Vagina (tissue), 2 donors: ENCODE measurements around the gene EMP1. TPM values are rescaled to one million over a fixed set of nuclear protein-coding genes. Genes with fewer than 3 reads are reported as not detected.

Source experiments
- DNase-seq, 2 donors: peaks; one replicate each; pipeline ENCODE4 v3.0.0-alpha.2; 2017; ENCODE audit errors: extremely low spot score in 2 of 2
- H3K27ac ChIP-seq: fragments of 200-600 bp; sonication (generic); one replicate; pipeline ENCODE4 v1.5.1; 2019
- H3K27me3 ChIP-seq: fragments of 200-600 bp; sonication (generic); one replicate; pipeline ENCODE4 v1.5.1; 2019
- H3K36me3 ChIP-seq, 2 donors: fragments of 200-600 bp; sonication (generic); one replicate each; pipeline ENCODE4 v1.5.1; 2017 to 2019
- H3K4me1 ChIP-seq: fragments of 200-600 bp; sonication (generic); one replicate; pipeline ENCODE4 v1.5.1; 2019
- H3K4me3 ChIP-seq, 2 donors: fragments of 200-600 bp; sonication (generic); 1 replicate in 1 of 2; 2 replicates in 1 of 2; pipeline ENCODE4 v1.5.1; 2016 to 2019
- H3K9me3 ChIP-seq: fragments of 200-600 bp; sonication (generic); one replicate; pipeline ENCODE4 v1.5.1; 2019
- CTCF ChIP-seq, 3 experiments: fragments of 450-650 bp in 2 of 3; fragments of 200-600 bp in 1 of 3; sonication (generic) in 1 of 3; IDR thresholded peaks; one replicate each; pipeline ENCODE4 v1.5.1; 2017 to 2019; ENCODE audit warnings: antibody characterized with exemption in 3 of 3, mild to moderate bottlenecking in 2 of 3, moderate library complexity in 2 of 3
- POLR2A ChIP-seq, 2 donors: fragments of 450-650 bp; IDR thresholded peaks; one replicate each; pipeline ENCODE4 v1.6.1; 2017; ENCODE audit warnings: antibody characterized with exemption in 2 of 2, mild to moderate bottlenecking in 2 of 2, moderate library complexity in 2 of 2
- POLR2AphosphoS5 ChIP-seq, 2 donors: sonication (generic); formaldehyde crosslinking; IDR thresholded peaks; one replicate each; pipeline ENCODE4 v1.9.0; 2017; ENCODE audit warnings: antibody characterized with exemption in 2 of 2, mild to moderate bottlenecking in 2 of 2, low read depth in 1 of 2; ENCODE audit not compliant: insufficient read depth in 1 of 2
- intact Hi-C: fragments of 100-400 bp; cut with DNase I; formaldehyde crosslinking; loops from one replicate; pipeline ENCODE4 v1.15.1; 2023
- total RNA-seq: library from RNA; depleted of rRNA; stranded (reverse); fragments of >200 nt; gene quantifications from one replicate; pipeline ENCODE4 v1.2.3, GENCODE V29; 2016

EMP1 gene
- total RNA-seq, 1 donor from 2014 or later, result 675 TPM

- no peaks in the 10 kb centered on the region for H3K27me3 ChIP-seq
- DNase-seq, result no peak
- H3K36me3 ChIP-seq, result no peaks in the 10 kb centered on the region
- H3K4me1 ChIP-seq, result peaks cover 23% of the 10 kb centered on the region
- no peak for TF ChIP-seq CTCF (IDR thresholded peaks at IDR 0.05)
- no peak for TF ChIP-seq POLR2A (IDR thresholded peaks at IDR 0.05)
- no peak for TF ChIP-seq POLR2AphosphoS5 (IDR thresholded peaks at IDR 0.05; ENCODE audit: insufficient read depth in 1 of 2, low read depth in 1 of 2)
- H3K27ac ChIP-seq, result no peak overlapping the region
- no peaks in the 10 kb centered on the region for H3K9me3 ChIP-seq
- no peak overlapping the region for H3K4me3 ChIP-seq
- intact Hi-C loops, result no loop called here
Observed at GRCh38 chr12:13161172-13161571, 35.4 kb upstream of the EMP1 start.

GRCh38 chr12:13162904-13163303 is 33.6 kb upstream of the EMP1 start:
- peaks cover 25% of the 10 kb centered on the region for H3K4me1 ChIP-seq
- no peak for TF ChIP-seq POLR2AphosphoS5 (IDR thresholded peaks at IDR 0.05; ENCODE audit: insufficient read depth in 1 of 2, low read depth in 1 of 2)
- TF ChIP-seq POLR2A (IDR thresholded peaks at IDR 0.05), result no peak
- no peak for TF ChIP-seq CTCF (IDR thresholded peaks at IDR 0.05)
- H3K27me3 ChIP-seq, result no peaks in the 10 kb centered on the region
- no peaks in the 10 kb centered on the region for H3K9me3 ChIP-seq
- no peak for DNase-seq
- H3K36me3 ChIP-seq, result no peaks in the 10 kb centered on the region
- no peak overlapping the region for H3K4me3 ChIP-seq
- intact Hi-C loops, result no loop called here
- no peak overlapping the region for H3K27ac ChIP-seq

GRCh38 chr12:13163868-13164635 is 32.5 kb upstream of the EMP1 start:
- no peak overlapping the region for H3K27ac ChIP-seq
- no peak for TF ChIP-seq CTCF (IDR thresholded peaks at IDR 0.05)
- TF ChIP-seq POLR2AphosphoS5 (IDR thresholded peaks at IDR 0.05; ENCODE audit: insufficient read depth in 1 of 2, low read depth in 1 of 2), result no peak
- TF ChIP-seq POLR2A (IDR thresholded peaks at IDR 0.05), result no peak
- no peaks in the 10 kb centered on the region for H3K9me3 ChIP-seq
- H3K4me1 ChIP-seq, result peaks cover 25% of the 10 kb centered on the region
- no peaks in the 10 kb centered on the region for H3K36me3 ChIP-seq
- no peaks in the 10 kb centered on the region for H3K27me3 ChIP-seq
- no peak overlapping the region for H3K4me3 ChIP-seq
- no peak for DNase-seq
- intact Hi-C loops, result no loop called here

GRCh38 chr12:13164921-13165616 is 31.5 kb upstream of the EMP1 start:
- intact Hi-C loops, result no loop called here
- peaks cover 25% of the 10 kb centered on the region for H3K4me1 ChIP-seq
- no peaks in the 10 kb centered on the region for H3K9me3 ChIP-seq
- DNase-seq, result no peak
- H3K27ac ChIP-seq, result no peak overlapping the region
- no peaks in the 10 kb centered on the region for H3K27me3 ChIP-seq
- H3K36me3 ChIP-seq, result no peaks in the 10 kb centered on the region
- TF ChIP-seq POLR2A (IDR thresholded peaks at IDR 0.05) (no peak), POLR2AphosphoS5 (IDR thresholded peaks at IDR 0.05; ENCODE audit: insufficient read depth in 1 of 2, low read depth in 1 of 2) (no peak), CTCF (IDR thresholded peaks at IDR 0.05) (no peak)
- H3K4me3 ChIP-seq, result no peak overlapping the region

GRCh38 chr12:13165617-13166041 is 30.9 kb upstream of the EMP1 start:
- DNase-seq, result no peak
- no peaks in the 10 kb centered on the region for H3K9me3 ChIP-seq
- H3K36me3 ChIP-seq, result no peaks in the 10 kb centered on the region
- no peak overlapping the region for H3K27ac ChIP-seq
- H3K4me3 ChIP-seq, result no peak overlapping the region
- no peaks in the 10 kb centered on the region for H3K27me3 ChIP-seq
- TF ChIP-seq POLR2AphosphoS5 (IDR thresholded peaks at IDR 0.05; ENCODE audit: insufficient read depth in 1 of 2, low read depth in 1 of 2), result peak in 1 of 2 donors; percentile 86
- TF ChIP-seq CTCF (IDR thresholded peaks at IDR 0.05), result no peak
- H3K4me1 ChIP-seq, result peaks cover 25% of the 10 kb centered on the region
- intact Hi-C loops, result no loop called here
